Measurements from ENCODE around the gene TPPP. TPM values are rescaled to one million over a fixed set of nuclear protein-coding genes. Genes with fewer than 3 reads are reported as not detected.

Gene TPPP
- polyA plus RNA-seq, 1 donor (not counting 4 experiments of a cell fraction or from before 2014, with no cell fraction given): 0.88 TPM

- FAIRE-seq (no peak), DNase-seq (ENCODE audit: low read depth, low spot score) (no peak)
- no peak overlapping the region for H3K4me3 ChIP-seq (ENCODE audit: control insufficient read depth in 2 of 3, extremely low read depth in 1 of 3, insufficient read depth in 2 of 3, low read depth in 1 of 3, low read length in 3 of 3)
- no peaks in the 10 kb centered on the region for H3K9me3 ChIP-seq (ENCODE audit: control insufficient read depth, low read depth, low read length)
- H3K36me3 ChIP-seq (ENCODE audit: control insufficient read depth in 2 of 2, extremely low read depth in 1 of 2, insufficient read depth in 2 of 2, low read length in 2 of 2): peaks cover 18 to 26% of the 10 kb centered on the region in 2 experiments
- no peaks in the 10 kb centered on the region for H4K20me1 ChIP-seq (ENCODE audit: control insufficient read depth, extremely low read depth, insufficient read depth, low read length)
- no peak overlapping the region for H3K9ac ChIP-seq (ENCODE audit: control insufficient read depth, extremely low read depth, insufficient read depth, low read length)
- dilution Hi-C loops (cut with MboI; ENCODE audit: extremely low pct_ligation_motif_present, low sequenced_read_pairs): no loop called here
- no peak for TF ChIP-seq EZH2 (IDR thresholded peaks at IDR 0.05; ENCODE audit: low read length)
- TF ChIP-seq, protein P1, sequence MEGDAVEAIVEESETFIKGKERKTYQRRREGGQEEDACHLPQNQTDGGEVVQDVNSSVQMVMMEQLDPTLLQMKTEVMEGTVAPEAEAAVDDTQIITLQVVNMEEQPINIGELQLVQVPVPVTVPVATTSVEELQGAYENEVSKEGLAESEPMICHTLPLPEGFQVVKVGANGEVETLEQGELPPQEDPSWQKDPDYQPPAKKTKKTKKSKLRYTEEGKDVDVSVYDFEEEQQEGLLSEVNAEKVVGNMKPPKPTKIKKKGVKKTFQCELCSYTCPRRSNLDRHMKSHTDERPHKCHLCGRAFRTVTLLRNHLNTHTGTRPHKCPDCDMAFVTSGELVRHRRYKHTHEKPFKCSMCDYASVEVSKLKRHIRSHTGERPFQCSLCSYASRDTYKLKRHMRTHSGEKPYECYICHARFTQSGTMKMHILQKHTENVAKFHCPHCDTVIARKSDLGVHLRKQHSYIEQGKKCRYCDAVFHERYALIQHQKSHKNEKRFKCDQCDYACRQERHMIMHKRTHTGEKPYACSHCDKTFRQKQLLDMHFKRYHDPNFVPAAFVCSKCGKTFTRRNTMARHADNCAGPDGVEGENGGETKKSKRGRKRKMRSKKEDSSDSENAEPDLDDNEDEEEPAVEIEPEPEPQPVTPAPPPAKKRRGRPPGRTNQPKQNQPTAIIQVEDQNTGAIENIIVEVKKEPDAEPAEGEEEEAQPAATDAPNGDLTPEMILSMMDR (optimal IDR thresholded peaks at IDR 0.05 in 1 of 3, IDR thresholded peaks at IDR 0.05 in 1 of 3, conservative IDR thresholded peaks at IDR 0.05 in 1 of 3; ENCODE audit: extremely low read depth in 1 of 3, insufficient read depth in 2 of 3, low read length in 3 of 3): no peak
- H3K9me1 ChIP-seq (ENCODE audit: control insufficient read depth, extremely low read depth, insufficient read depth, low read length): no peaks in the 10 kb centered on the region
- H3K27ac ChIP-seq (ENCODE audit: control insufficient read depth, insufficient read depth, low read length): no peak overlapping the region
- H3K27me3 ChIP-seq (ENCODE audit: control insufficient read depth, extremely low read depth, insufficient read depth, low read length): no peaks in the 10 kb centered on the region
- no peak overlapping the region for H2AFZ ChIP-seq (ENCODE audit: control insufficient read depth, low read length)
- no peak overlapping the region for H3K4me2 ChIP-seq (ENCODE audit: control insufficient read depth, extremely low read depth, insufficient read depth, low read depth, low read length)
- no peaks in the 10 kb centered on the region for H3K79me2 ChIP-seq (ENCODE audit: control insufficient read depth, insufficient read depth, low read length)
- no peaks in the 10 kb centered on the region for H3K4me1 ChIP-seq (ENCODE audit: control insufficient read depth, extremely low read depth, insufficient read depth, low read length)
Observed at GRCh38 chr5:664343-664993, 28.7 kb downstream of the TPPP start.

- Histone ChIP-seq H3K4me3 (ENCODE audit: control insufficient read depth in 2 of 3, extremely low read depth in 1 of 3, insufficient read depth in 2 of 3, low read depth in 1 of 3, low read length in 3 of 3) (no peak overlapping the region), H3K9me1 (ENCODE audit: control insufficient read depth, extremely low read depth, insufficient read depth, low read length) (no peaks in the 10 kb centered on the region), H3K9me3 (ENCODE audit: control insufficient read depth, low read depth, low read length) (no peaks in the 10 kb centered on the region), H3K4me2 (ENCODE audit: control insufficient read depth, extremely low read depth, insufficient read depth, low read depth, low read length) (no peak overlapping the region), H2AFZ (ENCODE audit: control insufficient read depth, low read length) (no peak overlapping the region), H4K20me1 (ENCODE audit: control insufficient read depth, extremely low read depth, insufficient read depth, low read length) (no peaks in the 10 kb centered on the region), H3K79me2 (ENCODE audit: control insufficient read depth, insufficient read depth, low read length) (no peaks in the 10 kb centered on the region), H3K27me3 (ENCODE audit: control insufficient read depth, extremely low read depth, insufficient read depth, low read length) (no peaks in the 10 kb centered on the region), H3K9ac (ENCODE audit: control insufficient read depth, extremely low read depth, insufficient read depth, low read length) (no peak overlapping the region), H3K36me3 (ENCODE audit: control insufficient read depth in 2 of 2, extremely low read depth in 1 of 2, insufficient read depth in 2 of 2, low read length in 2 of 2) (peaks cover 16 to 26% of the 10 kb centered on the region in 2 experiments), H3K27ac (ENCODE audit: control insufficient read depth, insufficient read depth, low read length) (no peak overlapping the region), H3K4me1 (ENCODE audit: control insufficient read depth, extremely low read depth, insufficient read depth, low read length) (no peaks in the 10 kb centered on the region)
- FAIRE-seq: no peak
- no peak for TF ChIP-seq EZH2 (IDR thresholded peaks at IDR 0.05; ENCODE audit: low read length)
- TF ChIP-seq, protein P1 (optimal IDR thresholded peaks at IDR 0.05 in 1 of 3, IDR thresholded peaks at IDR 0.05 in 1 of 3, conservative IDR thresholded peaks at IDR 0.05 in 1 of 3; ENCODE audit: extremely low read depth in 1 of 3, insufficient read depth in 2 of 3, low read length in 3 of 3): no peak
- dilution Hi-C loops (cut with MboI; ENCODE audit: extremely low pct_ligation_motif_present, low sequenced_read_pairs): no loop called here
- DNase-seq (ENCODE audit: low read depth, low spot score): no peak
Observed at GRCh38 chr5:663436-664342, 29.5 kb downstream of the TPPP start.

Data from keratinocyte (primary cell).